ENCODE data around the gene AFDN. TPM values are rescaled to one million over a fixed set of nuclear protein-coding genes. Genes with fewer than 3 reads are reported as not detected.

The AFDN gene
- total RNA-seq, 1 donor from 2014 or later: 212 TPM

DNA sequence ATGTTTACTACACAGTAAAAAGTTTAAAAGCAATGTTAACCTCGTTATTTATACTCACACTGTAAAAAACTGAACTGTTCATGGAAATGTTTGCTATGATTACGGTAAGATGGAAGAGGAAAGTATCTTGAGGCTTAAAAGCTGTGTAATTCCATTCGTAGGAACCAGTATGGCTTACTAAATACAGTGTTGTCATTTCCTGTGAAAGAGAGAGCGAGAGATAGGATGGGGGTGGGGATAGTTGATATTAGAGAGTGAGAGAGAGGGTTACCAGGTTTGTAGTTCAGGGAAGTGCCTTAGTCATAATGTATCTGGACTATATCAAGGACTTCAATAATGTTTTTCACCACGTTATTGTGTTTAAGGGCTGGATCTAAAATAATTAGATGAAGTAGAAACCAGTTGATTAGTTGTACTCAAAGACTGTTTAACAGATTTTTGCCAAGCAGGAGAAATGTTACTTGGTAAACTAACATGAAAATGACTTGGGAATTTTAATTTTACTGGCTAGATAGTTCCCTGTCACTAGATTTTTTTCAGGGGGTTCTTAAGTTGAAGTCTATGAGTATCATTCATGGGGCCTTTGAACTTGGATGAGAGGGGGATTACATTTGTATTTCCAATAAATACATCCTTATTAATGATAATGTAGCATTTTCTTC lies 30.4 kb downstream of the AFDN start:
- intact Hi-C loops (cut with DNase I): no loop called here
- ATAC-seq (no peak), DNase-seq (ENCODE audit: low spot score) (no peak)

DNA sequence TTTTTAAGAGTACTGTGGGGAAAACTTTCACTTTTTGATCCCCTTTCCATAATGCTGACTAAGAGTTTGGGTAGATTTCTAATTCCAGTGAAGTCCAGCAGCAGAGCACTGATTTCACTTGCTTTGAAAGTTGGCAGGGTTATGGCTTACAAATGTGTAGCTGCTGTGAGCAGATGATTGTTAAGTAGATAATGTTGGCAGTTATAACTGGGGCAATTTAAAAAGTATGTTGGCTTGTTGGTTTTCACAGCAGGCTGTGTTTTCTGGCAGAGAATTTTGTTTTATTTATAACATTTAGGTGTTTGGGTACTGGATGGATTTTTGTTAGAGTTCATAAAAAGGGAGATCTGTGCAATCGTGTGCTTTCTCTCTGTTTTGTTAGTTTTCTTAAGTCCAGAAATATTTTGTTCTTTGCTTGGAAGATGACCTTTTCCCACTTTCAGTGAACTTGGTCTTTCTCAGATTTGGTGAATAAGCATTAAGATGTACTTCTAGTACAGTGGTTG lies 31.4 kb downstream of the AFDN start:
- ATAC-seq (peak; percentile 74), DNase-seq (ENCODE audit: low spot score) (no peak)
- intact Hi-C loops (cut with DNase I): no loop called here

DNA sequence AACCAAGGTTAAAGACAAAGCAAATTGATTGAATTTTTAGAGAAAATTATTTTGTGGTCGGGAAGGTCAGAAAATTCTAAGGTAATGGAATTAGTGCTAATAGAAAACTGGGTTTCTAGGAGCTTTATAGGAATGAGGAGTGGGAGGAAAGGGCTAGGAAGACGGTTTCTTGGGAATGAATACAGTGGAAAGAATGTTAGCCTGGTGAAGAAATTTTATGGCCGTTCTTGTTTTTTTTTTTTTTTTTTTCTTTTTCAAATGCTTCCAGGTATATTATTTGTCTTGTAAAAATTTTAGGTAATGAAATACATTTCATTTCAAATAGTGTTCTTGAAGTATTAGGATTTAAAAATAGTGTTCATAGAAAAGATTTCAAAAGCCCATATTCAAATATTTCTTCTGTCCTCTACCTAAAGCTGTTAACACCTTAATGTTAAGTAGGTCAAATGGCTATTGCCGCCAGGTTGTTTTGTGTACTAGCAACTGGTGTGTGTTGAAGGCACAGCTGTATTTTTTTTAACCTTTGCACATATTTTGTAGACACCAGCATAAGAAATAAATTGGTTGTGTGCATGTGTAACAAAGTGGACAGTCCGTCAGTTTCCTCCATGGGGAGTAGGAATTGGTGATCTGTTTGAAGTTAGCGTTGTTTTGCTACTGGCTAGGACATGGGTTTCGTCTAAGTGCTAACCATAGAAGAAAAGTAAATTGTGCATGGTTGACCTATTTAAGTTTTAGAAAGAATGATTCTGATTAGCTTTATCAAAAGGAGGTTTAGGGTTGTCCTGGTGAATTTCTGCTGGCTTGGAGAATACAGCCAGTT lies 32.3 kb downstream of the AFDN start:
- intact Hi-C loops (cut with DNase I): no loop called here
- ATAC-seq: no peak

DNA sequence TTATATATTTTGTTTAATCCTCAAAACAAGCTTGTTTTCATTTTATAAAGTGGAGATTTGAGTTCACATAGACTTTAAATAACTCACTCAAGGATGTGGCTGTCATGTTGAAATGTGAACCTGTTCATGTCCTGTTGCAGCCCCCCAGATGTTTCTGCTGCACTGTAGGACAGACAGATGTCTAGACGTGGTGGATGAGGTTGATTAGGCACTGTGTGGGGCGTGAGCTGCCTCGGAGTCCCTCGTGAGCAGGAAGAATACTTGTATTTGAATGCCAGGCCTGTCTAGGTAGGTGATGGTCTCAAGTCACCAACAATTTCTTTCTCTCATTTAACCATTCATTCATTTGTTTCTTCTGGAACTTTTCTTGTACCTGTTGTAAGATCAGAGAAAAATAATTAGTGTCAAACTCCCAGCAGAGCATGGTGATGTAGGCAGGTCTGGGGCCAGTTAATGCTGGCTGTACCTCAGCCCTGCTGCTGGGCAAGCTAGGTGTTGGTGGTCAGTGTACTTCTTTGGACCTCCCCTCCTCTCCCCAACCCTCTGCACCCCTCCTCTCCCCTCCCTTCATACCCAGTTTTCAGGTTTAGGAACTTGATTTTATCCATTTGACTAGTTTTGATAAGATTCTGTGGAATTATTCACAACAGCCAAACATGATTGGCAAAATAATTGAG lies 34.0 kb downstream of the AFDN start:
- DNase-seq (ENCODE audit: low spot score) (no peak), ATAC-seq (no peak)
- intact Hi-C loops (cut with DNase I): no loop called here

More for the DNA sequence above, 32.3 kb downstream of the AFDN start:
- DNase-seq (ENCODE audit: low spot score): no peak

DNA sequence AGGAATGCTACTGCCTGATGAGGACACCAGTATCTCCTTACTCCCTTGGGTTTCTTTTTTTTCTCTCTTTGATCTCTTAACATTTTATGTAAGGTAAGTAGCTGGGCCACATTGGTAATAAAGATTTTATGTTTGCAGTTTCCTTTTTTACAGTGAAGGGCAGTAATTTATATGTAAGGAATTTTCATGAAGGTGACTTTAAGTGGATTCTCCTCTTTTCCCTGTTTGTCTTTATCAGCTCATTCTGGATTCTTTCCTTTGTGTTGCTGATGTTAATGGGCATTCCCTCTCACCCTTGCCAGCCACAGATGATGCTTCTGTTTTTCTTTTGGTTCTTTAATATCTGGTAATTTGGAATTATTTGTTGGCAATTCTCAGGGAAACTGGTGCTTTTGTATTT lies 34.7 kb downstream of the AFDN start:
- intact Hi-C loops (cut with DNase I): no loop called here
- ATAC-seq (no peak), DNase-seq (ENCODE audit: low spot score) (no peak)

DNA sequence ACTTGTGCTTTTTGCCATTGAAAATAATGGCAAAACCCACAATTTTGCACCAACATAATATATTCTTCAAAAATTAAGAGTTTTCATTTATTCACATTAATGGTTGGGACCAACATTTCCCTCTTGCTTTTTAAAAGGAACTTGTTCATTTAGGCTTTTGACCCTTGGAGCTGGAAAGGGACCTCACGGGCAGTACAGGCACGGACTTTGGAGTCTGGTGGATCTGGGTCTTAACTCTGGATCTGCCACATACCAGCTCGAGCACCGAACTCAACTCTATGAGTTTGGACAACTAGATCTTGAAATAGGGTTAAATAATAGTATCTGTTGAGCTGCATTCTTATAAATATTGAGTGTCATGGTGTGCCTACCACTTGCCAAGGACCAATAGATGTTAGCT lies 37.2 kb downstream of the AFDN start:
- ATAC-seq: no peak
- intact Hi-C loops (cut with DNase I): no loop called here
- no peak for DNase-seq (ENCODE audit: low spot score)

DNA sequence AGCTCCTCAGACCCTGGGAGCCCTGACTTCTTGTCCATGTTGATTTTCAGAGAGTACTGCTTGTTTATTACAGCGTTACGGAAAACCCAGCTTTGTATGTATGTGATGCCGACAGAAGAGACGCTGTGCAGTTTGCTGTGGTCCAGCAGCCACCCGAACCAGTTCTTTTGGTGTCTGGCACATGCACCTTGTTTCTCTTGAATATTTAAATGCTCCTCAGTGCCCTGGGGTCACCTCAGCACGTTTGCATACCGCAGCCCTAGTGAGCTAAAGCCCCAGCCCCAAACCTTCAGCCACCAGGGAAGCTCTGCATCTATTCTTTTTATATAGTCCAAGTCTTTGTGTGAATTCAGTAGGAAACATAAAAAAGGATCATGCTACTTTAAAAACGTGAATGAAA lies 39.9 kb downstream of the AFDN start:
- ATAC-seq: no peak
- intact Hi-C loops (cut with DNase I): no loop called here
- no peak for DNase-seq (ENCODE audit: low spot score)

DNA sequence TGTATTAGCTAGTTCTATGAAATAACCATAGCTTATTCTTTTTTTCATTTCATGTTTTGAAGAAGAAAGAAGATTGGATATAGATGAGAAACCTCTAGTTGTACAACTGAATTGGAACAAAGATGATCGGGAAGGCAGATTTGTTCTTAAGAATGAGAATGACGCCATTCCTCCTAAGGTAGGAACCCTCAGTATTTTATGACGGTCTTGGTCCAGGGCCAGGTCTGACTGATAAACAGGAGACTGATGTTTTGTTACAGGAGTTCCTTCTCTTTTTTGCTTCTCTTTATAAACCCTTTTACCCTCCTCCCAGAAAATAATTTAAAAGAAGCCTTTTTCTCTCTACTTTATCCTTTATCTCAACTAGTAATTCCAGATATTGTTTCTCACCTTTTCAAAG lies 43.6 kb downstream of the AFDN start:
- intact Hi-C loops (cut with DNase I): no loop called here
- no peak for DNase-seq (ENCODE audit: low spot score)
- no peak for ATAC-seq

DNA sequence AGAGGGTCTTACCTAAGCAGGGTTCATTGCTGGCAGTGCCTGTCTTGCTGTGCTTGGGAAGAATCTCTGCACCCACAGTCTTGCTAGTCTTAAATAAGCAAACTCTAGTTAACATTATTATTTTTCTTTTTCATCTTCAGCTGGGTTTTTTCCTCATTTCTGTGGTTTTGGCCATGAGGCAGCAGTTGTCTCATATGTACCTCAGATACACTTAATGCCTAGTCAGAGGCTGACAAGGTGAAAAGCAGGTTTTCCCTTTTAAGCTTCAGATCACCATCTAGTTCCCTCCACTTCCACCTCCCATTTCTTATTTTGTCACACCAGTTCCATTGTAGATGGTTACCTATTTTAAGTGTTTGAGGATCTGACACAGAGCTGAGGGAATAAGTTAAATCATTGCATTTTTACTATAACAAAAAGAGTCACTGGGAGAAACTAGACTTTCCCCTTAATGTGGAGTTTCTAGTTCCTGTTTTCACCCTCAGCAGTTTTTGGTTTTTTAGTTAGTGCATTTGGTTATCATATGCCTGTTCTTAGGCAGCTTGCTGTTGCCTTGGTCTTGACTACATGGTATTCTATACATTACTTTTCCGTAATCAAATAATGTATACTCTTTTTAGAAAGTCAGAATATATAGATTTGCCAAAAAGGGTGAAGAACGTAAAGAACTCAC lies 46.0 kb downstream of the AFDN start:
- DNase-seq (ENCODE audit: low spot score) (no peak), ATAC-seq (no peak)
- intact Hi-C loops (cut with DNase I): no loop called here

DNA sequence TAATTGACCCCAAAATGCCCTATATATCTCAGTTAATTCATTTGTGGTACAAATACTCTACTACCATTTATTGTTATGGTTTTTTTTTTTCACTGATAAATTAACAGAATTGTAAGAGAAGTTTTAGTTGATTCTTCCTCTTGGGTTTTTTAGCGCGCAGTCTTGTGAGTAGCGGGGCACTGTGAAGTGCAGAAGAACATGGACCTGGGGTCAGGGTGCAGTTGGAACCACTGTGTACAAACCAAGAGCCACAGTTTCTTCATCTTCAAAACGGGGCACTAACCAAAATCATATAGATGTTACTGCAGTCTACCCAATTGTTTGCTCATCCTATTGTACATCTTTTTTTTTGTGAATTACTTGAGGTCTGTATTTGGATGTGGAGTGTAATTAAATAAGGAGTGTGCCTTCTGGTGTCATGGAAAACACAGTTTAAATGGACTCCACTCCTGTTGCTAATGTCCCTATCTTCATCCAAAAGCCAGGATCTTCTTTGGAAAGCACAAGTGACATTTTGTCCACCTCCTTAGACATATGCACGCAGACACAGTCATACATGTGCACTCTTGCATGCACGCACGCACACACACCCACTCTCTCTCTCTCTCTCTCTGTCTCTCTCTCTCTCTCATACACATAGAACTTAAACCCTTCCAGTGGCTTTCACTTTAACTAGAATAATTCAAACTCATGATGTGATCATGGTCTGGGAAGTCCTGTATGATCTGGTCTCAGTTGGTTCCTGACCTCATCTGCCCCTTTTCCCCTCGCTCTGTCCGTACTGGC lies 51.5 kb downstream of the AFDN start:
- intact Hi-C loops (cut with DNase I): no loop called here
- no peak for DNase-seq (ENCODE audit: low spot score)
- ATAC-seq: no peak

DNA sequence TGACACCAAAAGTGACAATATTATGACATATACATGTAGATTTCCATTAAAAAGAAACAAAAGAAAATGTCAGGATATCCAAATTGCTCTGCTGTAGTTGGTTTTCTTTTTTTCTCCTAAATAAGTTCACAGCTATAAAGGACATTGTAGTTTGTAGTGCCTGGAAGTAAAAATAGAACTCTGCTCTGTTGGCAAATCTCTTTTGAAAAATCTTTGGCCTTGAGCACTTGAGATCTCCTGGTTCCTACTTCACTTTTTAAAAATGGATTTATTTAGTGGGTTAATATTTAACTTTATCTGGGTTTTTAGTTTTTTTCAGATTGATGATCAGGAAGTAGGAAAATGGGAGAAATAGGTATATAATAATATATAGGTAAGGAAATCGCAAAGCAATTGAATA lies 52.9 kb downstream of the AFDN start:
- DNase-seq (ENCODE audit: low spot score) (no peak), ATAC-seq (no peak)
- intact Hi-C loops (cut with DNase I): no loop called here

DNA sequence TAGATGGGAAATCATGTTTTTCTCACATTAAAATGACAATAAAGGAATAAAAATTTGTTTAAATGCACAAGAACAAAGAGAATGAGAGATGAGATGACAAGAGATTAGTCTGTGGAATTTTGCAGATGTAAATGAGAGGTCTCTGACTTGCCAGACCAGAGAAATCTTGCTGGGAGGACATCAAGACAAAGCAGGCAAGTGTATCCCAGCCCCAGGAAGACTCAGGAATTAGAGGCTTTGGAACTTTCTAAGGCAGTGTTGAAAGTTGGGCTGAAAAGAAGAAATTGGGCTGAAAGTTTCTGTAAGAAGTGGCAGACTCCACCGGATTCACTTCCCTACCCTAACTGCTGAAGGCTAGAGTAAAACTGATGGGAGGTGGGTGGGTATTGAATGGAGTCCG lies 54.6 kb downstream of the AFDN start:
- DNase-seq (ENCODE audit: low spot score) (no peak), ATAC-seq (no peak)
- intact Hi-C loops (cut with DNase I): no loop called here

DNA sequence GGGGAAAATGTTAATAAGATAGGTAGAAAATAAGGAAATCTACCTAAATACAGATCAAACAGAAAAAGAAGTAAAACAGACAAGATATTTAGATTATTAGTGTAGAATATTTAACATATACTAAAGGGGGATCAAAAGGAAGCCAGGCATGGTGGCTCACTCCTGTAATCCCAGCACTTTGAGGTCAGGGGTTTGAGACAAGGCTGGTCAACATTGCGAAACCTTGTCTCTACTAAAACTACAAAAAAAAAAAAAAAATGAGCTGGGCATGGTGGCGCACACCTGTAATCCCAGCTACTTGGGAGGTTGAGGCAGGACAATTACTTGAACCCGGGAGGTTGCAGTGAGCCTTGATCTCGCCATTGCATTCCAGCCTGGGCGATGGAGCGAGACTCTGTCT lies 55.5 kb downstream of the AFDN start:
- DNase-seq (ENCODE audit: low spot score) (no peak), ATAC-seq (no peak)
- intact Hi-C loops (cut with DNase I): no loop called here

DNA sequence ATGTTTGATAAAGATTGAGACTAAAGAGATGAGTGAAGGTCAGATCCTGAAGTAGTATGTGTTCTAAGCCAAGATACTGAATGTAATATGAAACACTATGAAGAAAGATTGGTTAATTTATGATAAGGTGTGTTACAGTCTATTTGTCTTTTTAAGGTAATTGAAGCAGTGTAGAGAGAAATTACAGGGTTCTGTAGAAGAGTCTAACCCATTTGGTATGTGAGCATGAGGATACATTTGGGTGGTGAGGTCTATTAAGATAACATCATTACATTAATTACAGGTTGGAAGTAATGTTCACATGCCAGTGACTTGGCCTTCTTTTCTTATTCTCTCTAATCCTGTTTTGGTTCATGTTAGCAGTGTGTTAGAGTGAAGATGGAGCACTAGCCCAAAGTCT lies 61.4 kb downstream of the AFDN start:
- DNase-seq (ENCODE audit: low spot score): no peak
- intact Hi-C loops (cut with DNase I): no loop called here
- ATAC-seq: no peak

DNA sequence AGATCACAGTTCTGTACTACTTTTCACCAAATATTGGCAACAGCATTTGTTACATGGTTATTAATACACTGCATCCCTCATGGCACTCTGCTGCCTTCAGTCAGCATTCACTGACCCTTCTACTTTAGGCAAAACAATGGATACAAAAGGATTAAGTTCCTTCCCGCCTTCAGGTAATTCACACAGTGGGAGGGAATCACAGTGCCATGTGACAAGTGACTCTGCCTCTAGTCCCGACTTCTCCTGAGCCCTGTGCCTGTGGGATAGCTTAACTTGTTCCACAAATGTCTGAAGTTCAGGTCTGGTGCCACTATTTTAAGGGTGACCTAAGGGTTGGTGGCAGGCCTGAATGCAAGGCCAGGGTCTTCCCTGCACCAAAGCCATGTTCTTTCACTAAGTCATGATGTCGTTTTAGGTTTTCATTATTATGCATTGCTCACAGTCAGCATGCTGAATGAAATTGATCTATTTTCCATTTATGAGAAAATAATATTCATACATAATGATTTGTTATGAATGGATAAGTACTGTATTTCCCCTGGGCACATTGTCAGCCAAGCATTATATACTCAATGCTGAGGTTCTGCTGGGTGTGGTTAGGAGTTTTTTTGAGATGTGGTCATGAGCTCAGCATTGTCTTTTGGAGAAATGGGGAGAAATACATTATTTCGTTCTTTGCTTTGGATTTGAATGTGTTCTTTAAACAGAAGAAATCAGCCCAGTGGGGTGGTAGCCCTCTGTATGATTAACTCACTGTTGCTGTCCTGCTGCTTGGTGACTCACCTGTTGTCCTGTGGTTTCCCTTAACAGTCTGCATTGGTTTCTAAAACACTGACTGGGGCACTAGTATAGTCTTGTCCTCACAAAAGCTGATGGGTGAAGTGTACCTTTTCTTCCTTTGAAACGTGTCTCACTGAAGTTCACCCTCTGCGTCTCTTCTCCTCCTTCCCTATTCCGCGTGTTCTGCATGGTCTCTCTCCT lies 66.4 kb downstream of the AFDN start:
- DNase-seq (ENCODE audit: low spot score) (no peak), ATAC-seq (no peak)
- intact Hi-C loops (cut with DNase I): no loop called here

DNA sequence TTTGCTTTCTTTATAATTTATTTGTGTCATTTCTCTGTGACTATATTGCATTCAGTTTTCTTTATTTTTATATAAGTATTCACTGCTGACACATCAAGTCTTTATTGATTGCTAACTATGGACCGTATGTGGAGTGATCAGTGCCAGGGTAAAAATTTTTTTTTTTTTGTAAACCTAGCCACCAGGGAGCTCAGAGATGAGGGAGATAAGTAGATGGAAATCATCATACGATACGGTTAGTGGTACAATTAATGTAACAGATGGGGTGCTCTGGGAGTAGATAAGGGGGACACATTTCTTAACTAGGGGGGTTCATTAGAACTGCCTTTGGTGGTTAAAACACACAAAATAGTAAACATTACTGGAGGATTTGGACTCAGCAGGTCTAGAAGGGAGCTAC lies 68.3 kb downstream of the AFDN start:
- DNase-seq (ENCODE audit: low spot score) (no peak), ATAC-seq (no peak)
- intact Hi-C loops (cut with DNase I): no loop called here

DNA sequence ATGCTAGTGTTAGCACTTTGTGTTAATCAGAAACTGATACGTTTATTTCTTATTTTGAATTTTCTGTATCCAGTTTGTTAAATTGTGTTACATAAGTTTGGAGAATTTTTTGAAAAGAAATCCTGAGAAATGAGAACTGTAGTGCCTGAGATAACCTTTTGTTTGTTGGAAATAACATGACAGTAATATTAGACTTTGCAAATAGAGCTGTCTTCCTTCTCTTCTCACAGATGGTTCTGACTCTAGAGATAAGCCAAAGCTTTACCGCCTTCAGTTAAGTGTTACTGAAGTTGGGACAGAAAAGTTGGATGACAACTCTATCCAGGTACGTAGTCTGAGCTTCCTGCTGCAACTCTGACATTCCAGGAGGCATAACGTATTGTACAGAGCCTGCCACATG lies 69.9 kb downstream of the AFDN start:
- ATAC-seq: no peak
- intact Hi-C loops (cut with DNase I): no loop called here
- DNase-seq (ENCODE audit: low spot score): no peak
